ENCODE measurements around the gene ARPIN.

- TF ChIP-seq EZH2 (IDR thresholded peaks at IDR 0.05; ENCODE audit: insufficient read depth, poor library complexity, severe bottlenecking) (no peak), EZH2phosphoT487 (IDR thresholded peaks at IDR 0.05; ENCODE audit: insufficient read depth, low read depth) (no peak)
These were observed 24.1 kb upstream of the ARPIN start for GRCh38 chr15:89936786-89937265.

Data from GM23248 (cell line).